ENCODE measurements around the gene MYOT.
"Not testable (repeated sequence)": the region's sequence is repeated elsewhere in the genome, so short reads cannot be mapped to it uniquely, and the experiment has no call there.

MYOT gene

GRCh38 chr5:137867664-137868063, at the start of gene MYOT:
Gene MYOT, plus strand, starts transcription at chr5:137867860. Its CDS starts 2,792 bp downstream, at chr5:137870652.
- no peak for DNase-seq

GRCh38 chr5:137819766-137820165, 47.9 kb upstream of the MYOT start:
- DNase-seq = no peak

GRCh38 chr5:137822158-137822764, 45.4 kb upstream of the MYOT start:
- no peak for DNase-seq

- no peak for DNase-seq
Observed at GRCh38 chr5:137822984-137823383, 44.7 kb upstream of the MYOT start.

- DNase-seq = no peak
Observed at GRCh38 chr5:137825165-137825564, 42.5 kb upstream of the MYOT start.

GRCh38 chr5:137826067-137826466, 41.6 kb upstream of the MYOT start:
- DNase-seq = no peak

- no peak for DNase-seq
Observed at GRCh38 chr5:137828180-137828579, 39.5 kb upstream of the MYOT start.

- DNase-seq = no peak
Observed at GRCh38 chr5:137828664-137829063, 39.0 kb upstream of the MYOT start.

- DNase-seq = no peak
Observed at GRCh38 chr5:137831105-137831504, 36.6 kb upstream of the MYOT start.

- no peak for DNase-seq
Observed at GRCh38 chr5:137831526-137831925, 36.1 kb upstream of the MYOT start.

- no peak for DNase-seq
Observed at GRCh38 chr5:137832416-137832815, 35.2 kb upstream of the MYOT start.

GRCh38 chr5:137833463-137833862, 34.2 kb upstream of the MYOT start:
- DNase-seq = no peak

GRCh38 chr5:137834498-137835049, 33.1 kb upstream of the MYOT start:
- no peak for DNase-seq

GRCh38 chr5:137836298-137836697, 31.4 kb upstream of the MYOT start:
- no peak for DNase-seq

GRCh38 chr5:137836997-137837396, 30.7 kb upstream of the MYOT start:
- DNase-seq = no peak

- no peak for DNase-seq
Observed at GRCh38 chr5:137837491-137838394, 29.9 kb upstream of the MYOT start.

GRCh38 chr5:137838976-137839375, 28.7 kb upstream of the MYOT start:
- DNase-seq = no peak

GRCh38 chr5:137842296-137842695, 25.4 kb upstream of the MYOT start:
- no peak for DNase-seq

- DNase-seq = no peak
Observed at GRCh38 chr5:137843676-137844299, 23.9 kb upstream of the MYOT start.

GRCh38 chr5:137845472-137845871, 22.2 kb upstream of the MYOT start:
- no peak for DNase-seq

- DNase-seq = no peak
Observed at GRCh38 chr5:137847687-137848086, 20.0 kb upstream of the MYOT start.

GRCh38 chr5:137853165-137853564, 14.5 kb upstream of the MYOT start:
- not testable (repeated sequence) for DNase-seq

- DNase-seq = no peak
Observed at GRCh38 chr5:137856201-137856600, 11.5 kb upstream of the MYOT start.
